CD4-positive, CD25-positive, alpha-beta regulatory T cell (primary cell): Measurements from ENCODE around the gene CFAP20DC. TPM values are rescaled to one million over a fixed set of nuclear protein-coding genes. Genes with fewer than 3 reads are reported as not detected.

Source experiments
- ATAC-seq, 2 donors: fragments of 150-1000 bp; cut with Tn5 transposase; one replicate each; pipeline ENCODE4 v1.10.0; 2021; ENCODE audit warnings: low read depth in 2 of 2, moderate number of reproducible peaks in 2 of 2, moderate library complexity in 1 of 2
- DNase-seq, 3 donors: peaks; one replicate each; pipeline versions ENCODE4 v3.0.0 to v3.0.0-alpha.2; 2012 to 2022; ENCODE audit warnings: mixed read lengths in 1 of 3
- H3K27ac ChIP-seq: one replicate; pipeline ENCODE4 v1.7.0; 2013; ENCODE audit warnings: mild to moderate bottlenecking, low read length; ENCODE audit not compliant: insufficient read depth, poor library complexity, severe bottlenecking
- H3K27me3 ChIP-seq: one replicate; pipeline ENCODE4 v1.7.0; 2013; ENCODE audit warnings: low read length; ENCODE audit not compliant: control insufficient read depth, insufficient read depth
- H3K36me3 ChIP-seq: one replicate; pipeline ENCODE4 v1.7.0; 2013; ENCODE audit warnings: mild to moderate bottlenecking, low read length, moderate library complexity; ENCODE audit not compliant: control insufficient read depth, insufficient read depth
- H3K4me1 ChIP-seq: 2 replicates; pipeline ENCODE4 v1.7.0; 2013; ENCODE audit warnings: mild to moderate bottlenecking, low read length; ENCODE audit not compliant: insufficient read depth, control insufficient read depth, poor library complexity, severe bottlenecking
- H3K4me3 ChIP-seq: one replicate; pipeline ENCODE4 v1.7.0; 2013; ENCODE audit warnings: low read depth, mild to moderate bottlenecking, low read length, moderate library complexity
- H3K9me3 ChIP-seq, 2 experiments: 1 replicate in 1 of 2; 2 replicates in 1 of 2; pipeline ENCODE4 v1.7.0; 2013; ENCODE audit warnings: low read length in 2 of 2, mild to moderate bottlenecking in 1 of 2, moderate library complexity in 1 of 2; ENCODE audit not compliant: control insufficient read depth in 2 of 2
- H3K27ac Mint-ChIP-seq, 3 donors: one replicate each; pipeline ENCODE4 v1.8.0; 2020 to 2022; ENCODE audit warnings: mild to moderate bottlenecking in 3 of 3, mixed read lengths in 3 of 3, moderate library complexity in 2 of 3
- H3K27me3 Mint-ChIP-seq: one replicate; pipeline ENCODE4 v1.8.0; 2022; ENCODE audit warnings: mild to moderate bottlenecking, mixed read lengths
- H3K36me3 Mint-ChIP-seq: one replicate; pipeline ENCODE4 v1.8.0; 2020; ENCODE audit warnings: mixed read lengths
- H3K4me1 Mint-ChIP-seq, 4 donors: one replicate each; pipeline ENCODE4 v1.8.0; 2020 to 2022; ENCODE audit warnings: mixed read lengths in 4 of 4, mild to moderate bottlenecking in 1 of 4
- H3K4me3 Mint-ChIP-seq, 4 donors: one replicate each; pipeline ENCODE4 v1.8.0; 2020 to 2022; ENCODE audit warnings: mild to moderate bottlenecking in 4 of 4, mixed read lengths in 4 of 4, moderate library complexity in 3 of 4
- H3K9me3 Mint-ChIP-seq, 7 donors: one replicate each; pipeline ENCODE4 v1.8.0; 2020 to 2022; ENCODE audit warnings: mixed read lengths in 7 of 7, mild to moderate bottlenecking in 3 of 7, moderate library complexity in 2 of 7
- polyA plus RNA-seq, 4 donors: library from polyadenylated mRNA; unstranded; fragments of 300-500 nt; fragmentation: Illumina TruSeq; gene quantifications; one replicate each; pipeline ENCODE4 v1.2.3, GENCODE V29; 2021
- total RNA-seq: library from RNA; stranded (reverse); gene quantifications from one replicate; pipeline ENCODE4 v1.2.3, GENCODE V29; 2022

CFAP20DC gene
- total and polyA plus RNA-seq, 5 donors from 2014 or later, result 0.10 to 0.56 (median 0.32) TPM

DNA sequence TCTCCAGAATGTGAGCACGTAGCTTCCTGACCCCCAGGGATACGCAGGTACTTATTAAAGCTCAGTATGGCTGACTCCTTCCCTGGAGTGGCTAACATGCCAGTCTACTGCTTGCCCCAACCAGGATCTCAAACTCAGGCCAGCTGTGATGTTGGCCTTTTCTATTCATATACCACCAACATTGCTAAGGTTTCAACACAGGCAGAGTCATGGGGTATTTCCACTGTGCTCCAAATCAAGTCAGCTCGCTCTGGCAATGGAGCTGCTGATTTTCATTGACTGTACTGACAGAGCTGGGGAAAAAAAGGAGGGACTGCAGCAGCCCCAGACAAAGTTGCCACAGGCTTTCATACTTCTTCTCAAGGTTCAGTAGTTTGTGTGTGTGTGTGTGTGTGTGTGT lies 87.0 kb downstream of the CFAP20DC start:
- no peak overlapping the region for H3K4me3 Mint-ChIP-seq
- H3K27ac Mint-ChIP-seq, result no peak overlapping the region
- H3K27me3 Mint-ChIP-seq, result peaks cover 4% of the 10 kb centered on the region
- DNase-seq (no peak), ATAC-seq (no peak)
- Histone ChIP-seq H3K4me1 (no peaks in the 10 kb centered on the region), H3K27ac (no peak overlapping the region), H3K4me3 (no peak overlapping the region), H3K9me3 (no peaks in the 10 kb centered on the region), H3K36me3 (no peaks in the 10 kb centered on the region), H3K27me3 (no peaks in the 10 kb centered on the region)
- H3K9me3 Mint-ChIP-seq, result peaks cover 0 to 2% (median 0%) of the 10 kb centered on the region in 7 donors
- H3K36me3 Mint-ChIP-seq, result no peaks in the 10 kb centered on the region
- H3K4me1 Mint-ChIP-seq, result no peaks in the 10 kb centered on the region

GRCh38 chr3:58962040-58962651 lies 87.7 kb downstream of the CFAP20DC start:
- Mint-ChIP-seq H3K4me3 (no peak overlapping the region), H3K36me3 (no peaks in the 10 kb centered on the region), H3K27me3 (peaks cover 4% of the 10 kb centered on the region), H3K4me1 (no peaks in the 10 kb centered on the region), H3K9me3 (peaks cover 0 to 2% (median 0%) of the 10 kb centered on the region in 7 donors), H3K27ac (no peak overlapping the region)
- Histone ChIP-seq H3K27me3 (no peaks in the 10 kb centered on the region), H3K36me3 (no peaks in the 10 kb centered on the region), H3K4me3 (no peak overlapping the region), H3K4me1 (no peaks in the 10 kb centered on the region), H3K9me3 (no peaks in the 10 kb centered on the region), H3K27ac (no peak overlapping the region)
- DNase-seq, result no peak
- no peak for ATAC-seq

GRCh38 chr3:58955308-58955707 lies 94.5 kb downstream of the CFAP20DC start:
- Mint-ChIP-seq H3K27me3 (no peaks in the 10 kb centered on the region), H3K4me3 (no peak overlapping the region), H3K4me1 (no peaks in the 10 kb centered on the region), H3K36me3 (no peaks in the 10 kb centered on the region), H3K9me3 (peaks cover 0 to 4% (median 0%) of the 10 kb centered on the region in 7 donors), H3K27ac (no peak overlapping the region)
- ATAC-seq (no peak), DNase-seq (no peak)
- Histone ChIP-seq H3K36me3 (no peaks in the 10 kb centered on the region), H3K4me3 (no peak overlapping the region), H3K9me3 (no peaks in the 10 kb centered on the region), H3K27me3 (no peaks in the 10 kb centered on the region), H3K4me1 (no peaks in the 10 kb centered on the region), H3K27ac (no peak overlapping the region)

- ATAC-seq, result no peak
- H3K9me3 ChIP-seq, result no peaks in the 10 kb centered on the region
- H3K27ac ChIP-seq, result no peak overlapping the region
- no peaks in the 10 kb centered on the region for H3K27me3 ChIP-seq
- Mint-ChIP-seq H3K9me3 (peaks cover 0 to 4% (median 1%) of the 10 kb centered on the region in 7 donors), H3K27ac (no peak overlapping the region), H3K4me3 (no peak overlapping the region), H3K36me3 (no peaks in the 10 kb centered on the region), H3K4me1 (no peaks in the 10 kb centered on the region), H3K27me3 (no peaks in the 10 kb centered on the region)
- H3K36me3 ChIP-seq, result no peaks in the 10 kb centered on the region
- no peak overlapping the region for H3K4me3 ChIP-seq
- no peak for DNase-seq
- no peaks in the 10 kb centered on the region for H3K4me1 ChIP-seq
Observed at GRCh38 chr3:58953288-58953687, 96.5 kb downstream of the CFAP20DC start.

GRCh38 chr3:58952128-58952917 lies 97.5 kb downstream of the CFAP20DC start:
- H3K4me3 Mint-ChIP-seq, result no peak overlapping the region
- H3K4me1 Mint-ChIP-seq, result no peaks in the 10 kb centered on the region

GRCh38 chr3:58948018-58948417 lies 101.8 kb downstream of the CFAP20DC start:
- DNase-seq, result no peak
- H3K36me3 Mint-ChIP-seq, result no peaks in the 10 kb centered on the region
- no peak overlapping the region for H3K27ac ChIP-seq
- H3K36me3 ChIP-seq, result no peaks in the 10 kb centered on the region
- no peak overlapping the region for H3K4me3 ChIP-seq
- H3K4me3 Mint-ChIP-seq, result no peak overlapping the region
- peaks cover 0 to 4% (median 0%) of the 10 kb centered on the region in 7 donors for H3K9me3 Mint-ChIP-seq
- no peaks in the 10 kb centered on the region for H3K27me3 ChIP-seq
- H3K4me1 ChIP-seq, result no peaks in the 10 kb centered on the region
- no peak overlapping the region for H3K27ac Mint-ChIP-seq
- no peak for ATAC-seq
- H3K9me3 ChIP-seq, result no peaks in the 10 kb centered on the region
- no peaks in the 10 kb centered on the region for H3K4me1 Mint-ChIP-seq
- H3K27me3 Mint-ChIP-seq, result no peaks in the 10 kb centered on the region

More at GRCh38 chr3:58952128-58952917, 97.5 kb downstream of the CFAP20DC start:
- H3K9me3 ChIP-seq, result no peaks in the 10 kb centered on the region
- H3K9me3 Mint-ChIP-seq, result peaks cover 0 to 4% (median 2%) of the 10 kb centered on the region in 7 donors
- no peak overlapping the region for H3K27ac ChIP-seq
- no peak overlapping the region for H3K4me3 ChIP-seq
- no peaks in the 10 kb centered on the region for H3K27me3 Mint-ChIP-seq
- no peaks in the 10 kb centered on the region for H3K27me3 ChIP-seq
- DNase-seq, result no peak
- ATAC-seq, result no peak
- H3K36me3 Mint-ChIP-seq, result no peaks in the 10 kb centered on the region
- H3K4me1 ChIP-seq, result no peaks in the 10 kb centered on the region
- H3K27ac Mint-ChIP-seq, result no peak overlapping the region
- no peaks in the 10 kb centered on the region for H3K36me3 ChIP-seq

- no peaks in the 10 kb centered on the region for H3K4me1 ChIP-seq
- ATAC-seq, result no peak
- no peaks in the 10 kb centered on the region for H3K4me1 Mint-ChIP-seq
- H3K4me3 Mint-ChIP-seq, result no peak overlapping the region
- no peak overlapping the region for H3K27ac Mint-ChIP-seq
- no peaks in the 10 kb centered on the region for H3K36me3 ChIP-seq
- DNase-seq, result no peak
- H3K27ac ChIP-seq, result no peak overlapping the region
- no peaks in the 10 kb centered on the region for H3K27me3 Mint-ChIP-seq
- H3K9me3 Mint-ChIP-seq, result peaks cover 0 to 4% (median 0%) of the 10 kb centered on the region in 7 donors
- H3K9me3 ChIP-seq, result no peaks in the 10 kb centered on the region
- no peak overlapping the region for H3K4me3 ChIP-seq
- H3K36me3 Mint-ChIP-seq, result no peaks in the 10 kb centered on the region
- no peaks in the 10 kb centered on the region for H3K27me3 ChIP-seq
Observed at GRCh38 chr3:58946875-58947274, 103.0 kb downstream of the CFAP20DC start.

DNA sequence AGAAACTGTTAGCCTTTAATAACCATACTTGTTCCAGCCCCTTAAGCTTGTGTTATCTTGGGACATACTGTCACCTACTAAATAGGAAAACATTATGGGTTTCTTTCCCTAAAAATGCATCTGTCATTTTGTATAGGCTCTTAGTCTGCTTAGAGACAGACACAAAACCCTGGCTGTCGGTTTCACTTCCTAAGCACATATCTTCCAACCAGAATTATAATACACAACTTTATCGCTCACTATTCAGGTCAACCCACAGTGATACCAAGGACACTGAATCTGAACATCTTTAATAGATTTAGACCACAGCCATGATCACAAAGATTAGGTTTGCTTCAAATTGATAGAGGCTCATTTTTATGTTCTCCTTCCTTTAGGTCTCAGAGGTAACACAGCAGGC lies 111.8 kb downstream of the CFAP20DC start:
- H3K27ac Mint-ChIP-seq, result no peak overlapping the region
- no peaks in the 10 kb centered on the region for H3K27me3 ChIP-seq
- H3K27ac ChIP-seq, result no peak overlapping the region
- no peaks in the 10 kb centered on the region for H3K27me3 Mint-ChIP-seq
- no peaks in the 10 kb centered on the region for H3K9me3 ChIP-seq
- no peak overlapping the region for H3K4me3 ChIP-seq
- no peaks in the 10 kb centered on the region for H3K36me3 ChIP-seq
- ATAC-seq, result no peak
- no peak overlapping the region for H3K4me3 Mint-ChIP-seq
- no peaks in the 10 kb centered on the region for H3K4me1 ChIP-seq
- DNase-seq, result no peak
- no peaks in the 10 kb centered on the region for H3K36me3 Mint-ChIP-seq
- no peaks in the 10 kb centered on the region for H3K4me1 Mint-ChIP-seq
- peaks cover 0 to 5% (median 3%) of the 10 kb centered on the region in 7 donors for H3K9me3 Mint-ChIP-seq
